HepG2 (cell line): Measurements from ENCODE around the gene TBC1D32. TPM values are rescaled to one million over a fixed set of nuclear protein-coding genes. Genes with fewer than 3 reads are reported as not detected.

ENCODE experiments used
- ATAC-seq: fragments of 200-7000 bp; cut with Tn5 transposase; 3 replicates; pipeline ENCODE4 v1.9.1; 2020; ENCODE audit warnings: mild to moderate bottlenecking, moderate library complexity
- BruUV-seq: library from RNA; stranded (reverse); fragments of 400-500 nt; replicated peaks from 2 replicates; lab custom pipeline; 2021; lab: Mats Ljungman, UMichigan
- CTCF ChIA-PET: fragments of 300-600 bp; formaldehyde crosslinking; extraction: SDS; loops from one replicate; lab custom pipeline; 2021; ENCODE audit warnings: low total read pairs, inconsistent platforms, low intra/inter-chr PET ratio; lab: Yijun Ruan, JAX
- POLR2A ChIA-PET: fragments of 350-600 bp; sonication (Branson Sonifier 250); formaldehyde crosslinking; loops from one replicate; lab custom pipeline; 2020; ENCODE audit warnings: antibody characterized with exemption, inconsistent platforms; lab: Yijun Ruan, JAX
- DNase-seq: peaks from one replicate; pipeline ENCODE4 v3.0.0-alpha.2; 2015; ENCODE audit warnings: low spot score
- FAIRE-seq: peaks from 3 replicates; lab custom pipeline; 2011; peaks lifted over from hg19 to GRCh38; lab: Jason Lieb, UNC
- H2AFZ ChIP-seq: one replicate; pipeline ENCODE4 v1.6.1; 2011; ENCODE audit warnings: low read length, inconsistent platforms
- H3K27ac ChIP-seq: fragments of 300-600 bp; 3 replicates; pipeline ENCODE4 v1.8.0; 2011; ENCODE audit warnings: mixed run types, mild to moderate bottlenecking, mixed read lengths, low read length, inconsistent platforms; ENCODE audit not compliant: insufficient read depth; ENCODE audit errors: extremely low read length
- H3K27me3 ChIP-seq, 2 experiments: fragments of 200-600 bp in 1 of 2; 2 replicates in 1 of 2; 3 replicates in 1 of 2; pipeline versions ENCODE4 v1.6.0 to v1.8.0; 2011; ENCODE audit warnings: low read length in 2 of 2, mild to moderate bottlenecking in 2 of 2, moderate library complexity in 2 of 2, inconsistent platforms in 1 of 2; ENCODE audit not compliant: insufficient read depth in 2 of 2, control insufficient read depth in 1 of 2
- H3K36me3 ChIP-seq, 2 experiments: fragments of 200-600 bp in 1 of 2; replicated peaks in 1 of 2; 2 replicates in 1 of 2; 3 replicates in 1 of 2; pipeline versions ENCODE4 v1.5.1 to v1.8.0; 2011; ENCODE audit warnings: low read length in 2 of 2, inconsistent platforms in 1 of 2; ENCODE audit not compliant: insufficient read depth in 2 of 2, control insufficient read depth in 1 of 2
- H3K4me1 ChIP-seq: 2 replicates; pipeline ENCODE4 v1.5.1; 2012; ENCODE audit warnings: low read length, inconsistent platforms; ENCODE audit not compliant: insufficient read depth
- H3K4me2 ChIP-seq: 2 replicates; pipeline ENCODE4 v1.6.0; 2011; ENCODE audit warnings: low read depth, low read length, inconsistent platforms
- H3K4me3 ChIP-seq, 3 experiments: fragments of 200-600 bp in 1 of 3; sonication (generic), shearing (Covaris generic) in 1 of 3; replicated peaks in 1 of 3; 2 replicates each; pipeline ENCODE4 v1.5.1; 2011 to 2016; ENCODE audit warnings: low read length in 3 of 3, inconsistent platforms in 2 of 3, low read depth in 2 of 3, mild to moderate bottlenecking in 2 of 3, control low read depth in 1 of 3, mixed read lengths in 1 of 3; ENCODE audit not compliant: insufficient read depth in 1 of 3
- H3K79me2 ChIP-seq: one replicate; pipeline ENCODE4 v1.6.1; 2011; ENCODE audit warnings: low read length, inconsistent platforms; ENCODE audit not compliant: insufficient read depth
- H3K9ac ChIP-seq: 2 replicates; pipeline ENCODE4 v1.6.0; 2011; ENCODE audit warnings: mild to moderate bottlenecking, low read depth, low read length, inconsistent platforms; ENCODE audit not compliant: insufficient read depth
- H3K9me3 ChIP-seq: 2 replicates; pipeline ENCODE4 v1.5.1; 2012; ENCODE audit warnings: mild to moderate bottlenecking, low read length
- H4K20me1 ChIP-seq: 2 replicates; pipeline ENCODE4 v1.6.0; 2011; ENCODE audit warnings: inconsistent platforms, mild to moderate bottlenecking, low read length, moderate library complexity; ENCODE audit not compliant: insufficient read depth
- FOXO1 ChIP-seq: sonication (generic); formaldehyde crosslinking; IDR thresholded peaks from 2 replicates; pipeline ENCODE4 v1.4.0; 2020; ENCODE audit warnings: missing genetic modification reagents
- RXRB ChIP-seq: IDR thresholded peaks from 2 replicates; pipeline ENCODE4 v1.6.1; 2016; ENCODE audit warnings: borderline replicate concordance, missing genetic modification reagents, missing compliant biosample characterization
- THAP11 ChIP-seq: IDR thresholded peaks from 2 replicates; pipeline ENCODE4 v1.6.1; 2016; ENCODE audit warnings: missing biosample characterization, missing genetic modification reagents
- ZKSCAN8 ChIP-seq: IDR thresholded peaks from 2 replicates; pipeline ENCODE4 v1.6.1; 2016; ENCODE audit warnings: borderline replicate concordance, missing genetic modification reagents, missing compliant biosample characterization
- ZNF143 ChIP-seq: sonication (generic); formaldehyde crosslinking; IDR thresholded peaks from 2 replicates; pipeline ENCODE4 v1.4.0; 2020; ENCODE audit warnings: missing genetic modification reagents
- ZNF598 ChIP-seq: sonication (generic); formaldehyde crosslinking; IDR thresholded peaks from 2 replicates; pipeline ENCODE4 v1.5.1; 2020; ENCODE audit warnings: mild to moderate bottlenecking, missing genetic modification reagents, borderline replicate concordance
- WGBS: methylation state at CpG from one replicate; pipeline ENCODE4 v1.1.6; 2017; ENCODE audit warnings: low lambda C conversion rate; 5-methylcytosine and 5-hydroxymethylcytosine counted together
- in situ Hi-C: cut with HindIII; loops from 2 replicates; pipeline ENCODE4 v1.10.0; 2017; ENCODE audit warnings: low pct_unique_long_range_greater_than_20kb; ENCODE audit not compliant: extremely low pct_ligation_motif_present
- intact Hi-C: fragments of 100-400 bp; cut with micrococcal nuclease; formaldehyde crosslinking; loops from one replicate; pipeline ENCODE4 v1.10.0; 2022; ENCODE audit not compliant: unreplicated experiment
- polyA plus RNA-seq, 8 experiments: library from polyadenylated mRNA; depleted of rRNA in 3 of 8; stranded (reverse) in 7 of 8; unstranded in 1 of 8; fragments of >200 nt; fragmentation: Illumina TruSeq in 4 of 8; extraction: Trizol in 4 of 8; gene quantifications; 2 replicates each; pipeline versions ENCODE4 v1.2.1 to v1.2.3, GENCODE V29; 2011 to 2016; ENCODE audit warnings: low read depth in 4 of 8, missing spikeins in 1 of 8, mixed read lengths in 1 of 8; ENCODE audit not compliant: insufficient read depth in 1 of 8
- total RNA-seq, 5 experiments: library from RNA; depleted of rRNA; stranded (reverse); fragments of >200 nt; fragmentation: Illumina TruSeq; extraction: Trizol; gene quantifications; 2 replicates each; pipeline ENCODE4 v1.2.3, GENCODE V29; 2016; ENCODE audit warnings: low read depth in 1 of 5
- TF ChIP-seq, protein P1 (sequence below): sonication (generic); formaldehyde crosslinking; IDR thresholded peaks from 2 replicates; pipeline ENCODE4 v1.5.0; 2020; ENCODE audit warnings: mild to moderate bottlenecking, missing genetic modification reagents, moderate library complexity

Gene TBC1D32
- total and polyA plus RNA-seq, 2 of the 13 experiments (the other 11 are each of a cell fraction or from before 2014, with no cell fraction given), result 2.0 to 4.8 TPM

DNA sequence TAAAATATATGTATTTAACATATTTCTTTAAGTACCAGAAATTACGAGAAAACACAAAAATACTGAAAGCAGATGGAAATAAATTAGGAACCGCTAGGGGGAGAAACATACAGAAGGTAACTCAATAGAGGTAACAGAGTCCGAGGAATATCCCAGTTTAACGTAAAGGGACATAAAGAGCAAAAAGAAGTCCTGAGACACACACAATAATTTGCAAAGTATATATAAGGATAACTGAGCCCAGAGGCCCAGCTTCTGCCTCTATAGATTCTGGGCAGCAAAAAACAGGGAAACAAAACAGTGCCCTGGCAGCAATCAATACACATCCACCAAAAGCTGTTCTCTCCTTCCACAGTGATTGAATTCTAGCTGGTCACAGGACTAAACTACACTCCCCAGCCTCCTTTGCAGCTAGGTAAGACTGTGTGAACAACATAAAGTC, 15.1 kb downstream of the TBC1D32 start:
- ATAC-seq (peak; percentile 87), DNase-seq (peak; percentile 41), FAIRE-seq (peak; percentile 67)
- H2AFZ ChIP-seq, result peak overlapping the region; percentile 56
- H3K79me2 ChIP-seq, result no peaks in the 10 kb centered on the region
- no peak overlapping the region for H3K27ac ChIP-seq
- TF ChIP-seq, protein P1, sequence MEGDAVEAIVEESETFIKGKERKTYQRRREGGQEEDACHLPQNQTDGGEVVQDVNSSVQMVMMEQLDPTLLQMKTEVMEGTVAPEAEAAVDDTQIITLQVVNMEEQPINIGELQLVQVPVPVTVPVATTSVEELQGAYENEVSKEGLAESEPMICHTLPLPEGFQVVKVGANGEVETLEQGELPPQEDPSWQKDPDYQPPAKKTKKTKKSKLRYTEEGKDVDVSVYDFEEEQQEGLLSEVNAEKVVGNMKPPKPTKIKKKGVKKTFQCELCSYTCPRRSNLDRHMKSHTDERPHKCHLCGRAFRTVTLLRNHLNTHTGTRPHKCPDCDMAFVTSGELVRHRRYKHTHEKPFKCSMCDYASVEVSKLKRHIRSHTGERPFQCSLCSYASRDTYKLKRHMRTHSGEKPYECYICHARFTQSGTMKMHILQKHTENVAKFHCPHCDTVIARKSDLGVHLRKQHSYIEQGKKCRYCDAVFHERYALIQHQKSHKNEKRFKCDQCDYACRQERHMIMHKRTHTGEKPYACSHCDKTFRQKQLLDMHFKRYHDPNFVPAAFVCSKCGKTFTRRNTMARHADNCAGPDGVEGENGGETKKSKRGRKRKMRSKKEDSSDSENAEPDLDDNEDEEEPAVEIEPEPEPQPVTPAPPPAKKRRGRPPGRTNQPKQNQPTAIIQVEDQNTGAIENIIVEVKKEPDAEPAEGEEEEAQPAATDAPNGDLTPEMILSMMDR (CRISPR knock-in tag), result peak; percentile 46
- peak; percentile 67 for TF ChIP-seq THAP11 (CRISPR knock-in tag)
- TF ChIP-seq FOXO1, result no peak
- no peak for TF ChIP-seq ZNF598 (CRISPR knock-in tag)
- TF ChIP-seq ZNF143, result peak; percentile 42; the same call in 1 of the 2 replicates
- TF ChIP-seq RXRB (CRISPR knock-in tag), result 0 out of 2 replicates have a peak, but pooled peaks have one; percentile 7
- no peak for TF ChIP-seq ZKSCAN8 (CRISPR knock-in tag)
- no peaks in the 10 kb centered on the region for H3K36me3 ChIP-seq
- H3K9me3 ChIP-seq, result no peaks in the 10 kb centered on the region
- ChIA-PET CTCF (interaction anchor here (1.4 to 1.5 kb wide), 2 partner anchors 81 to 531 kb away, joined by 4 to 8 read pairs; no protein-coding TSS in a partner anchor), POLR2A (no interaction called here)
- H3K4me2 ChIP-seq, result peak overlapping the region; percentile 45; the same call in 1 of the 2 replicates
- no peak overlapping the region; a peak in 1 of 6 replicates for H3K4me3 ChIP-seq
- intact Hi-C loops, result loop anchor here (1.0 to 5.0 kb wide), 2 partner anchors 81 to 713 kb away; no protein-coding TSS in a partner anchor
- no peak overlapping the region for H3K9ac ChIP-seq
- no peaks in the 10 kb centered on the region for H4K20me1 ChIP-seq
- no peaks in the 10 kb centered on the region for H3K4me1 ChIP-seq
- no TSS peak for BruUV-seq
- in situ Hi-C loops, result loop anchor here (25.0 kb wide), 1 partner anchor 1582 kb away; no protein-coding TSS in a partner anchor
- H3K27me3 ChIP-seq, result no peaks in the 10 kb centered on the region
- WGBS, result 7% methylated on average over 4 of the region's 4 CpGs
